K562 (cell line): Measurements from ENCODE around the gene POR. TPM values are rescaled to one million over a fixed set of nuclear protein-coding genes. Genes with fewer than 3 reads are reported as not detected.

Source experiments
- ATAC-seq: fragments of 200-7000 bp; cut with Tn5 transposase; 3 replicates; pipeline ENCODE4 v1.9.1; 2020; ENCODE audit warnings: moderate library complexity
- BruUV-seq: library from RNA; stranded (reverse); fragments of 400-500 nt; replicated peaks from 2 replicates; lab custom pipeline; 2021; lab: Mats Ljungman, UMichigan
- CTCF ChIA-PET: fragments of 300-600 bp; formaldehyde crosslinking; extraction: SDS; loops from one replicate; lab custom pipeline; 2021; ENCODE audit warnings: low intra/inter-chr PET ratio; lab: Yijun Ruan, JAX
- POLR2A ChIA-PET: fragments of 300-600, 350-650 bp; sonication (Branson Sonifier 250); formaldehyde crosslinking; extraction: SDS; loops from one replicate; lab custom pipeline; 2021; ENCODE audit warnings: antibody characterized with exemption, inconsistent platforms; lab: Yijun Ruan, JAX
- DNase-seq, 4 experiments: peaks; one replicate each; pipeline versions ENCODE4 v3.0.0 to v3.0.0-alpha.2; 2011 to 2018; ENCODE audit warnings: low spot score in 3 of 4, mixed read lengths in 3 of 4; ENCODE audit errors: extremely low read depth in 1 of 4
- FAIRE-seq: peaks from 2 replicates; lab custom pipeline; 2011; peaks lifted over from hg19 to GRCh38; lab: Jason Lieb, UNC
- H2AFZ ChIP-seq: 2 replicates; pipeline ENCODE4 v1.6.0; 2011; ENCODE audit warnings: low read depth, low read length, control low read depth, inconsistent platforms
- H3K27ac ChIP-seq: fragments of 200-600 bp; 3 replicates; pipeline ENCODE4 v1.8.0; 2011; ENCODE audit warnings: low read depth, mild to moderate bottlenecking, control low read depth, inconsistent platforms, low read length, moderate library complexity, mixed read lengths; ENCODE audit errors: extremely low read depth
- H3K27me3 ChIP-seq, 2 experiments: fragments of 300-600 bp in 1 of 2; 2 replicates in 1 of 2; 3 replicates in 1 of 2; pipeline versions ENCODE4 v1.6.0 to v1.8.0; 2011; ENCODE audit warnings: inconsistent platforms in 2 of 2, low read length in 2 of 2, mild to moderate bottlenecking in 1 of 2, mixed read lengths in 1 of 2, moderate library complexity in 1 of 2; ENCODE audit not compliant: control insufficient read depth in 2 of 2, insufficient read depth in 2 of 2
- H3K36me3 ChIP-seq: fragments of 300-600 bp; 3 replicates; pipeline ENCODE4 v1.8.0; 2011; ENCODE audit warnings: mild to moderate bottlenecking, low read length, inconsistent platforms; ENCODE audit not compliant: control insufficient read depth, insufficient read depth
- H3K4me1 ChIP-seq, 2 experiments: fragments of 200-600 bp in 1 of 2; replicated peaks in 1 of 2; 2 replicates in 1 of 2; 3 replicates in 1 of 2; pipeline versions ENCODE4 v1.5.1 to v1.8.0; 2011; ENCODE audit warnings: inconsistent platforms in 2 of 2, low read length in 2 of 2, mild to moderate bottlenecking in 1 of 2, mixed read lengths in 1 of 2, moderate library complexity in 1 of 2; ENCODE audit not compliant: control insufficient read depth in 2 of 2, insufficient read depth in 2 of 2
- H3K4me2 ChIP-seq: 2 replicates; pipeline ENCODE4 v1.6.1; 2011; ENCODE audit warnings: low read length, control low read depth, inconsistent platforms, mixed read lengths; ENCODE audit not compliant: insufficient read depth
- H3K4me3 ChIP-seq: fragments of 200-600 bp; sonication (generic), shearing (Covaris generic); 2 replicates; pipeline ENCODE4 v1.5.1; 2016; ENCODE audit warnings: control low read depth, inconsistent platforms
- H3K79me2 ChIP-seq: fragments of 200-600 bp; 3 replicates; pipeline ENCODE4 v1.8.0; 2011; ENCODE audit warnings: low read length, inconsistent platforms; ENCODE audit not compliant: control insufficient read depth, insufficient read depth
- H3K9ac ChIP-seq, 2 experiments: 2 replicates each; pipeline versions ENCODE4 v1.6.0 to v1.6.1; 2011; ENCODE audit warnings: low read depth in 2 of 2, low read length in 2 of 2, control low read depth in 1 of 2, inconsistent platforms in 1 of 2, mild to moderate bottlenecking in 1 of 2, mixed read lengths in 1 of 2; ENCODE audit not compliant: insufficient read depth in 1 of 2
- H3K9me1 ChIP-seq: one replicate; pipeline ENCODE4 v1.6.0; 2011; ENCODE audit warnings: inconsistent platforms, mild to moderate bottlenecking, low read length, moderate library complexity; ENCODE audit not compliant: control insufficient read depth, insufficient read depth
- H3K9me3 ChIP-seq: replicated peaks from 2 replicates; pipeline ENCODE4 v1.5.1; 2011; ENCODE audit warnings: low read depth, low read length, inconsistent platforms; ENCODE audit not compliant: control insufficient read depth, insufficient read depth
- H4K20me1 ChIP-seq: replicated peaks from 2 replicates; pipeline ENCODE4 v1.6.1; 2011; ENCODE audit warnings: low read length, inconsistent platforms, mixed read lengths; ENCODE audit not compliant: control insufficient read depth, insufficient read depth
- RBFOX2 ChIP-seq: fragments of 200-400 bp; formaldehyde crosslinking; IDR thresholded peaks from 2 replicates; pipeline ENCODE4 v1.6.1; 2017; ENCODE audit warnings: low read depth, mild to moderate bottlenecking, low read length, moderate library complexity
- TCFL5 ChIP-seq: fragments of 250-450 bp; sonication (Bioruptor Pico); conservative IDR thresholded peaks from 2 replicates; pipeline ENCODE4 v1.6.1; 2021; ENCODE audit warnings: mild to moderate bottlenecking, moderate library complexity, matching md5 sums
- WGBS: fragments of 100-300 bp; shearing (Covaris generic); methylation state at CpG from one replicate; pipeline ENCODE4 v1.1.6; 2016; ENCODE audit warnings: low coverage, mixed read lengths; ENCODE audit not compliant: insufficient coverage; ENCODE audit errors: missing lambda C conversion rate; 5-methylcytosine and 5-hydroxymethylcytosine counted together
- in situ Hi-C: fragments of 300-500 bp; cut with MboI; formaldehyde crosslinking; loops from 4 replicates; pipeline ENCODE4 v1.15.0; 2018; ENCODE audit warnings: inconsistent platforms, mixed read lengths
- intact Hi-C: fragments of 100-400 bp; cut with micrococcal nuclease; formaldehyde crosslinking; loops from 2 replicates; pipeline ENCODE4 v1.14.2; 2022
- polyA plus RNA-seq, 8 experiments: library from polyadenylated mRNA; depleted of rRNA in 4 of 8; stranded (reverse) in 5 of 8; unstranded in 3 of 8; fragments of >200 nt; fragmentation: Nextera tagmentation in 2 of 8; fragmentation: Illumina TruSeq in 1 of 8; extraction: Ambion mirVana in 2 of 8; extraction: Trizol in 1 of 8; gene quantifications; 2 replicates each; pipeline versions ENCODE4 v1.2.1 to v1.2.3, GENCODE V29; 2011 to 2014; ENCODE audit warnings: inconsistent platforms in 1 of 8, missing spikeins in 1 of 8
- total RNA-seq, 7 experiments: library from RNA; depleted of rRNA in 6 of 7; stranded (reverse); fragments of >200 nt in 6 of 7; fragmentation: Illumina TruSeq in 2 of 7; extraction: Trizol in 2 of 7; gene quantifications; 2 replicates each; pipeline versions ENCODE4 v1.2.1 to v1.2.3, GENCODE V29; 2011 to 2021; ENCODE audit warnings: low replicate concordance in 1 of 7

Gene POR
- total and polyA plus RNA-seq, 9 of the 15 experiments (the other 6 are each of a cell fraction or from before 2014, with no cell fraction given): 4.7 to 142 (median 40.8) TPM

- Histone ChIP-seq H4K20me1 (no peaks in the 10 kb centered on the region; the same call in 1 of the 2 replicates), H3K27ac (no peak overlapping the region), H2AFZ (no peak overlapping the region), H3K79me2 (no peaks in the 10 kb centered on the region), H3K4me2 (no peak overlapping the region), H3K9me3 (no peaks in the 10 kb centered on the region), H3K36me3 (peaks cover 49% of the 10 kb centered on the region; the same call in 2 of the 3 replicates), H3K4me3 (no peak overlapping the region), H3K9me1 (no peaks in the 10 kb centered on the region), H3K27me3 (no peaks in the 10 kb centered on the region), H3K9ac (peak overlapping the region in 1 of 2 experiments; percentile 19; a peak in 1 of 4 replicates), H3K4me1 (peaks cover 4 to 29% of the 10 kb centered on the region in 2 experiments; a peak in 4 of 5 replicates)
- ChIA-PET CTCF (no interaction called here), POLR2A (interaction anchor here (0.5 to 4.1 kb wide), 2 partner anchors 9 to 14 kb away, joined by 3 to 20 read pairs; no protein-coding TSS in a partner anchor)
- WGBS: 89% methylated on average over 13 of the region's 13 CpGs
- DNase-seq (no peak), ATAC-seq (no peak), FAIRE-seq (no peak)
- intact Hi-C loops (no loop called here), in situ Hi-C loops (no loop called here)
- BruUV-seq: no TSS peak
- TF ChIP-seq RBFOX2 (peak; percentile 57), TCFL5 (CRISPR knock-in tag) (no peak)
Measured at GRCh38 chr7:75887669-75888369, 27.1 kb upstream of the POR start.
